RWPE2 (cell line): ENCODE results near the gene ZNF511.

ENCODE experiments used
- ATAC-seq: fragments of 200-7000 bp; cut with Tn5 transposase; 3 replicates; pipeline ENCODE4 v1.9.1; 2021; ENCODE audit warnings: low read depth
- DNase-seq: peaks from one replicate; pipeline ENCODE4 v3.0.0-alpha.2; 2020; ENCODE audit warnings: low spot score
- H3K27ac ChIP-seq: fragments of 450-650 bp; 2 replicates; pipeline ENCODE4 v1.5.1; 2017; ENCODE audit warnings: mild to moderate bottlenecking; ENCODE audit not compliant: poor library complexity, severe bottlenecking
- H3K27me3 ChIP-seq: fragments of 250-450 bp; sonication (Bioruptor Pico); 2 replicates; pipeline ENCODE4 v1.5.1; 2021; ENCODE audit warnings: mild to moderate bottlenecking, moderate library complexity; ENCODE audit not compliant: insufficient read depth, poor library complexity, severe bottlenecking
- H3K36me3 ChIP-seq: fragments of 250-450 bp; sonication (Bioruptor Pico); 2 replicates; pipeline ENCODE4 v1.5.1; 2020; ENCODE audit warnings: low read depth, mild to moderate bottlenecking, moderate library complexity
- H3K4me1 ChIP-seq: fragments of 250-450 bp; sonication (Bioruptor Pico); 2 replicates; pipeline ENCODE4 v1.5.1; 2021; ENCODE audit warnings: mild to moderate bottlenecking, moderate library complexity; ENCODE audit not compliant: insufficient read depth, poor library complexity, severe bottlenecking
- H3K4me3 ChIP-seq: fragments of 250-450 bp; sonication (Bioruptor Pico); 2 replicates; pipeline ENCODE4 v1.5.1; 2021; ENCODE audit warnings: mild to moderate bottlenecking, moderate library complexity; ENCODE audit not compliant: severe bottlenecking
- H3K9me3 ChIP-seq: fragments of 250-450 bp; sonication (Bioruptor Pico); 2 replicates; pipeline ENCODE4 v1.5.1; 2021; ENCODE audit warnings: mild to moderate bottlenecking, moderate library complexity; ENCODE audit not compliant: severe bottlenecking
- TF ChIP-seq, protein P1 (sequence below): fragments of 450-650 bp; IDR thresholded peaks from one replicate; pipeline ENCODE4 v1.5.1; 2017; ENCODE audit warnings: mild to moderate bottlenecking, moderate library complexity; ENCODE audit not compliant: poor library complexity, severe bottlenecking

The ZNF511 gene

DNA sequence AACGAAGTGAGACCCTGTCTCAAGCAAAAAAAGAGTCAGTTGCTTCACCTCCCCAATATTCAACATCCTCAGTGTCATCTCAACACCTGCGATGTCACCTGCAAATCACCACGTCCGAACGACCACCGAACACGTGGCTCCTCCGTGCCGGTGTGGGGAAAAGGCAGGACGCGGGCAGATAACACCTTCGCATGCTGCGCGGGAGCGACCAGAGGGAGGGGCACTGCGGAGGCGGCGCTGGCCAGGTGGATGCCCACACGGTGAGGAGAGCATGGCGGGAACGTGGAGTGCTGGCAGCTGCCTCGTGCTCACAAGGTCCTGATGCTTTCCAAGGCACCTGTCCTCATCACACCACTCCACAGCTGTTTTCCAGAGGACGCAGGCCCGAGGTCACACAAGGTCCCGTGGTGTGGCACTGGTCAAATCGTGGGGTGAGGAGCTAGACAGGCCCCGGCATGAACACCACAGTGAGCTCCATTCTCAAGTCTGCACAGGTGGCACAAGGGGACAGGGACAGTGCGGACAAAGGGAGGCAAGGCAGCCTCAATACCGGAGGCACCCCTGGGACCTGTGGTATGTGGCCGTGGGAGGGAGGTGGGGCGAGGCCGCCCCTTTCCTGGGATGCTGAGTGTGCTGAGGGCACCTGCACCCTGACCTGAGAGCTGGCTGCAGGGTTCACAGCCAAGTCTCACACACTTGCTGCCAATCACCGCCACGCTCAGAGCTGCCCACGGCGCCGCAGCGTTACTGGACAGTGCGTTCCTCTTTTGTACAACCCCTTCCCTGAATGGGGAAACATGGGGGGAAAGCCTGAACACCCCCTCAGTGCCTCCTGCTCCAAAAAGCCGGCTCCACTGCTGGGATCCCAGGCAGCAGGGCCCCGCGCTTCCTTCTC lies 13.0 kb upstream of the ZNF511 start:
- Histone ChIP-seq H3K36me3 (peaks cover 74% of the 10 kb centered on the region), H3K4me3 (no peak overlapping the region), H3K27me3 (no peaks in the 10 kb centered on the region), H3K27ac (no peak overlapping the region), H3K9me3 (no peaks in the 10 kb centered on the region), H3K4me1 (peaks cover 14% of the 10 kb centered on the region)
- ATAC-seq (no peak), DNase-seq (no peak)
- TF ChIP-seq, protein P1, sequence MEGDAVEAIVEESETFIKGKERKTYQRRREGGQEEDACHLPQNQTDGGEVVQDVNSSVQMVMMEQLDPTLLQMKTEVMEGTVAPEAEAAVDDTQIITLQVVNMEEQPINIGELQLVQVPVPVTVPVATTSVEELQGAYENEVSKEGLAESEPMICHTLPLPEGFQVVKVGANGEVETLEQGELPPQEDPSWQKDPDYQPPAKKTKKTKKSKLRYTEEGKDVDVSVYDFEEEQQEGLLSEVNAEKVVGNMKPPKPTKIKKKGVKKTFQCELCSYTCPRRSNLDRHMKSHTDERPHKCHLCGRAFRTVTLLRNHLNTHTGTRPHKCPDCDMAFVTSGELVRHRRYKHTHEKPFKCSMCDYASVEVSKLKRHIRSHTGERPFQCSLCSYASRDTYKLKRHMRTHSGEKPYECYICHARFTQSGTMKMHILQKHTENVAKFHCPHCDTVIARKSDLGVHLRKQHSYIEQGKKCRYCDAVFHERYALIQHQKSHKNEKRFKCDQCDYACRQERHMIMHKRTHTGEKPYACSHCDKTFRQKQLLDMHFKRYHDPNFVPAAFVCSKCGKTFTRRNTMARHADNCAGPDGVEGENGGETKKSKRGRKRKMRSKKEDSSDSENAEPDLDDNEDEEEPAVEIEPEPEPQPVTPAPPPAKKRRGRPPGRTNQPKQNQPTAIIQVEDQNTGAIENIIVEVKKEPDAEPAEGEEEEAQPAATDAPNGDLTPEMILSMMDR, result no peak

DNA sequence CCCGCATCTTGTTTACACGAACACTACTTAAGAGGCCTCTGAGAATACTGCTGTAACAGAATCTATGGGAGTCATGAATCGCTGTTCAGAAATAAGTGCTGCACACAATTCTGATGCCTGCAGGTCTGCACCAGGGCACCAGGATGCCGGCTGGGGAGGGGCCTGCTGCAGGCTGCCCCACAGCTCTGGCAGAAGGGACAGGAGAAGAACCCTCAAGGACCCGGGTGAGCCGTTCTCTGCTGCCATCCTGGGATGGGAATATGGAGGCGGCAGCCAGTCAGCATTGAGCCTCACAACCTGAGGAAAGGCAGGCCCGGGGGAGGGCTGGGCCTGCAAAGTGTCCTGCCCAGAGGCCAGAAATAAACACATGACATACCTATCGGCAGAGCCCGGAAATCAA lies 11.2 kb upstream of the ZNF511 start:
- no peak for ATAC-seq
- H3K4me1 ChIP-seq, result peaks cover 12% of the 10 kb centered on the region

DNA sequence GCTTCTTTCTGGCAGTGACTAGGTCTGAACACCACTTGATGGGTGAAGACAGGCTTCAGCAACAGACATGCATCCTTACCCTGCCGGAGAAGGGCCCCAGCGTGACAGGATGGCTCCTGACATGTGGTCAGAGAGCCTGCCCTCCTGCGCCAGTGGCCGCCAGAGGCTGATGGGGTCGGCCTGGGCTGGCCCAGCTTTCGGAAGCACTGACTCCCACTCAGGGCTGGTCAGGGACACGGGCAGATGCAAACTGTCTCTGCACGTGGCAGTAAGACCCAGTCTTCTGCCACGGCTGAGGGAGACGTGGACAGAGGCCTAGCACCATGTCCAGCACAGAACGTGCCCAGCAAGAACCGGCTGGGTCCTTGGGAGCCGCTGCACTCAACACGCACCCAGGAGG lies 10.2 kb upstream of the ZNF511 start:
- no peak for ATAC-seq
- peaks cover 3% of the 10 kb centered on the region for H3K4me1 ChIP-seq
- TF ChIP-seq, protein P1, result no peak
- no peaks in the 10 kb centered on the region for H3K9me3 ChIP-seq
- DNase-seq, result no peak
- H3K27ac ChIP-seq, result no peak overlapping the region
- no peak overlapping the region for H3K4me3 ChIP-seq
- H3K27me3 ChIP-seq, result no peaks in the 10 kb centered on the region
- H3K36me3 ChIP-seq, result peaks cover 71% of the 10 kb centered on the region

More for the DNA sequence above, 11.2 kb upstream of the ZNF511 start:
- Histone ChIP-seq H3K27me3 (no peaks in the 10 kb centered on the region), H3K9me3 (no peaks in the 10 kb centered on the region), H3K36me3 (peaks cover 77% of the 10 kb centered on the region), H3K27ac (no peak overlapping the region), H3K4me3 (no peak overlapping the region)
- TF ChIP-seq, protein P1, result no peak
- DNase-seq, result no peak

DNA sequence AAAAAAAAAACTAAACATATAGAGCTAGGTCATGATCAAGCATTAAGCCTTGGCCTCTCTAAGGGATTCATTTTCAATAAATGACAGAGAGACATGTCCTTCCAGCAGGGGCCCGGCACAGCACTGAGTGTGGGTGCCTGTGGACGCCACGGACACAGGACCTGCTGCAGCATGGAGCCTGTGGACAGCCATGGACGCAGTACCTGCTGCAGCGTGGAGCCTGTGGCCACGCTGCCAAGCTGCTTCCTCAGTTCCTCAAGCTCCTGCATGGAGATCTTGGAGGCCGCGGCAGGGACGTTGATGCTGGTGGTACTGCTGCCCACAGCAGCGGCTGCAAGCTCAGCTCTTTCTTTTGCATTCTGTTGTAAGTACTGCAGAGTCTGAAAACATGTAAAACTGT lies 9.5 kb upstream of the ZNF511 start:
- no peak for ATAC-seq
- Histone ChIP-seq H3K36me3 (peaks cover 69% of the 10 kb centered on the region), H3K9me3 (no peaks in the 10 kb centered on the region), H3K27ac (no peak overlapping the region), H3K4me3 (no peak overlapping the region), H3K4me1 (no peaks in the 10 kb centered on the region), H3K27me3 (no peaks in the 10 kb centered on the region)
- TF ChIP-seq, protein P1, result no peak
- DNase-seq, result no peak

DNA sequence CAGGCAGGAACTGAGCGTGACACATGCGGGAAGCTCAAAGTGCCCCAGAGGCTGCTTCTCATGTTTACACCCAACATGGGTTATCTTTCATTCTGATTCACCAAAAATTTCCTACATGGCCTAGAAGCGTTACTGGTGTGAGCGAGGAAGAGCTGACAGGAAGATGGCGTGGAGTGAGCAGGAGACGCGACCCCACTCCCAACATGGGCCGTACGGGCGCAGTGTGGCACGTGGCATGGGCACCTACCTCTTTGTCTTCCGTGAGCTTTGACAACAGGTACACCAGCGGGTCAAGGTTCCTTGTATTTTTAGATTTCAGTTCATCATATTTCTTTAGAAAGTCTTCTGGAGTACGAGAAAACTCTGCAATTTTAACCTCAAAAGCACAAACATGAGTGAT lies 9.0 kb upstream of the ZNF511 start:
- no peak overlapping the region for H3K27ac ChIP-seq
- no peaks in the 10 kb centered on the region for H3K4me1 ChIP-seq
- no peaks in the 10 kb centered on the region for H3K27me3 ChIP-seq
- ATAC-seq, result no peak
- no peak for DNase-seq
- H3K36me3 ChIP-seq, result peaks cover 72% of the 10 kb centered on the region
- no peaks in the 10 kb centered on the region for H3K9me3 ChIP-seq
- TF ChIP-seq, protein P1, result no peak
- H3K4me3 ChIP-seq, result no peak overlapping the region
